HT-29 (cell line): ENCODE results near the gene LRRC41. TPM values are rescaled to one million over a fixed set of nuclear protein-coding genes. Genes with fewer than 3 reads are reported as not detected.
"Not testable (repeated sequence)": the region's sequence is repeated elsewhere in the genome, so short reads cannot be mapped to it uniquely, and the experiment has no call there.

Experiments
- DNase-seq: peaks from one replicate; pipeline ENCODE4 v3.0.0-alpha.2; 2015; ENCODE audit warnings: low spot score
- total RNA-seq: library from RNA; depleted of rRNA; stranded (reverse); fragments of >200 nt; shearing (Covaris generic); gene quantifications from 2 replicates; pipeline ENCODE4 v1.2.3, GENCODE V29; 2014

LRRC41 gene
- total RNA-seq, 1 experiment from 2014 or later = 31.1 TPM

DNA sequence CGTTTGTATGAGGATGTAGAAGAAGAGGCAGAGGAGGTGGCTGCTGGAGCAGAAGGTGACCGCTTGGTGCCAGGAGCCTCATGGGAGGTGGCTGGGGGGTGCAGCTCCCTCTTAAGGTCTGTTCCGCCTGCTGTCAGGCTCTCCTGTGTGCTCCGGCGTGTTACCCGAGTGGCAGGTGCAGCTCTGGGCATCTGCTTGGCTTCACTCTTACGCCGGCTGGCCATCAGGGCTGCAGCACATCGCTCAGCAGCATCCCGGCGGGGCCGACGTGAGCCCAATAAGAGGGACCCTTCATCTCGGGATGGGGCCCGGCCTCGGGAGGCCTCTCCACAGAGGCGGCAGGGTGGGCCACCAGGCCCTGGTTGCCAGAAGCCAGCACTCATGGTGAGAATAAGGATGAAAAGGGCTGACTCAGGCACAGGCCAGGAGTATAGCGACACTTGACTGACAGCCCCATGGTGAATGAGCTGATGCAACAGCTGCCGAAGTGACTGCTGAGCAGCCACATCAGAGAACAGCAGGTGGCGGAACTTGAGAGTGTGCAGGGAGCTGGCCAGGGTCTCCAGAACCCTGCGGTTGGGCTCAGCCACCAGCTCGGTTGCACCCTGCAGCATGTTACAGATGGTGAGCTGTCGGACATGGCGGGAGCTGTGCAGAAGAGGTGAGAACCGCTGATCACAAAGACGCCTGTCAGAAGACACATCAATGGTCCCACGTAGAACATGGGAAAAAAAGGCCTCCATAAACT lies 17.5 kb downstream of the LRRC41 start:
- no peak for DNase-seq

DNA sequence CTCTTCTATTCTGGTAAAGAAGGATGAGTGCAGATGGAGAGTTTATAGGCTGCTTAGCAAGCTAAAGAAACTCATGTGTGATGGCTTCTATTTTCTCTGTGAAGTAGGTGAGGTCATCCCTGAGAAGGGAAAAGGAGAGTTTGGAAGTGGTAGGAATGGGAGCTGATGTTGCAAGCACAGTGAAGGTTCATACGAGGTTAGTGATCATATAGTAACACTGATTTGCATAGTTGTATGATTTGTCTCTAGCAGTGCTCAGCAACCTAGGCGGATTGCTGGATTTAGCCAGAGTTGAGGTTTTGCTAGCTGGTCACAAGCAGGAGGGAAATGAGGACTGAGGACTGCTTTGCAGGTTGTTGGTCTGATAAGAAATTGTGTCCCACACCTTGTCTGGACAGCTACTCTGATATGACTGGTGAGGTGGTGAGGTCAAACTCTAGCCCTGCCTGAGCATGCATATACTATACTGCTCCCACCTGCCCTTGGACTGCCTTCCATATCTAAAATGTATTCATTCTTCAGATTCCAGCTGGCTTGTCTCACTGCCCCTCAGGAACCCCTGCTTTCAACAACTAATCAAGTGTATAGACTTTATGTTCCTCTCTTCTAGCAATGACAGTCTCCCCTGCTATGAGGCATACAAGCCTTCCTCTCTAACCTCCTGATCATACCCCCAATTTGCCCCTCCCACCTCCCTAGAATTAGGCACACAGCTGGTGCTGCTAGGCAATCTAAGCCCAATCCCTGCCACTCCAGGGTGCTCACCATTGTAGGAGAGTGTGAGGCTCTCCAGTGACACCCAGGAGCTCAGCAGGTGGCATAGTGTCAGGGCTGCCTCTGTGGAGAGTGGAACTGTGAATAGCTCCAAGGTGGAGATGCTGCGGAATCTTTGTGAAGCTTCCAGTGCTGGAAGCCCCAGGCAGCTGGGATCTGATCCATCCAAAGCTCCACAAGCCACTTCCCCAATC lies 18.5 kb downstream of the LRRC41 start:
- no peak for DNase-seq

DNA sequence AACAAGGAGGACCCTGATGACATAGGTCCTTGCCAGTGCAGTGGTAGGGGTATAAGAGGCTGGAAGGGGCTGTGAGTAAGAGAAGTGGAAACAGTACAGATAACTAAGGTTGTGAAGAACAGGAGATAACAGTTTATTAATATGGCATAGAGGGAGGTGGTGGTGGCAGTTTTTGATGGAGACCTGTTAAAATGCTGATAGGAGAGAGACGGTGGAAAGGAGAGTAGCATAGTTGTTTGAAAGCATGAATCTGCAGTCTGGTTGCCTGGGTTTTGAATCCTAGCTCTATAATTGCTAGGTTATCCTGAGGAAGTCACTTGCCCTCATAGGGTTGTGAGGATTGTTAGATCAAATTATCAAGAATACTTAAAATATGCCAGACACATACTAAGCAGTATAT lies 19.4 kb downstream of the LRRC41 start:
- DNase-seq = no peak

DNA sequence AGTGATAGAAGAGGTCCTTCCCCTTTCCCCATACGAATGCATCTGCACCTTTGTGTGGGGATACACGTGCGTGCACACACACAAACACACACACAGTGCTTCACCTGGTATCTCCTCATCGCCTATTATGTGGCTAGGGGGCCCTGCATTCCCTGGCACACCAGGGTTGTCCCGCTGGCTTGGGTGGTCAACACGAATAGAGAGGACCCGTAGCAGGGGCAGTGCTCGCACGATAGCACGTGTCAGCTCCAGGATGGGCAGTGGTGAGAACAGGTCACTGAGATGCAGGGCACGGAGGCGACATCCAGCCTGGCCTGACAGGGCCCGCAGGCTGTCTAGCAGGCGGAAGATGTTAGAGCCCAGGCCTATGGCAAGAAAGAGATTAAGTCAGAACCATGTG lies 22.4 kb downstream of the LRRC41 start:
- no peak for DNase-seq

DNA sequence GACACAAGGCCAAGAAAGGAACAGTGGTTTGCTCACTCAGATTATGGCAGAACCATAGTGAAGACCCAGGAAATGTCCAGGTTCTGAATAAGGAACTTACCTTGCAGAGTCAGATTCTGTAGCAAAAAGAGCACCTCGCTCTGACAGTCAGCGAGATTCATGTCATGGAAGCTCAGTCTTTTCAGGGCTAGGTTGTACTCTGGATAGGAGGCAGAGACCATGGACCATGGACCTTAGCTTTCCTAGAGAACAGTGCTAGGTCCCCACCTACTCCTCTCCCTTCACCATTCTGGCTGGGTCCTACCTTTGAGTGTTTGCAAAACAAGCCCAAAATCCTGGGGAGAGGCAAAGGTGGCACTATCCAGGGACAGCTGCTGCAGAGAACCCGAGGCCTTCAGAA lies 23.3 kb downstream of the LRRC41 start:
- DNase-seq = no peak

DNA sequence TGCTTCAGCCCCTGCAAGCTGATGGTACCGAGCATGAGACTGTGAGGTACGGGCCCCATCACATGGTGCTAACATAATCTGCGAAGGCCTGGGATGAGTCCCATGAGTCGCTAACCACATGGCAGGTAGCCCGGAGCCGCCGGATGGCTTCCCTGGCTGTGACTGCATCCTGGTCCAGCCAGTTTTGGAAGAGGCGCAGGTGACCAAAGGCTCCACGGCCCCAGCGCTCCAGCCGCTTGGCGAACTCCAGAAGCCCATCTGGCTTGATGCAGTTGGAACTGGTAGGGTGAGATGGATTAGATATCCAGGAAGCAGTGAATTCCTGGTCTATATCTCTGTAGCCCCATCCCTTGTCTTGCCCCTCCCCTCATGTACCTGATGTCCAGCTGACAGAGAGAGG lies 24.6 kb downstream of the LRRC41 start:
- DNase-seq = no peak

DNA sequence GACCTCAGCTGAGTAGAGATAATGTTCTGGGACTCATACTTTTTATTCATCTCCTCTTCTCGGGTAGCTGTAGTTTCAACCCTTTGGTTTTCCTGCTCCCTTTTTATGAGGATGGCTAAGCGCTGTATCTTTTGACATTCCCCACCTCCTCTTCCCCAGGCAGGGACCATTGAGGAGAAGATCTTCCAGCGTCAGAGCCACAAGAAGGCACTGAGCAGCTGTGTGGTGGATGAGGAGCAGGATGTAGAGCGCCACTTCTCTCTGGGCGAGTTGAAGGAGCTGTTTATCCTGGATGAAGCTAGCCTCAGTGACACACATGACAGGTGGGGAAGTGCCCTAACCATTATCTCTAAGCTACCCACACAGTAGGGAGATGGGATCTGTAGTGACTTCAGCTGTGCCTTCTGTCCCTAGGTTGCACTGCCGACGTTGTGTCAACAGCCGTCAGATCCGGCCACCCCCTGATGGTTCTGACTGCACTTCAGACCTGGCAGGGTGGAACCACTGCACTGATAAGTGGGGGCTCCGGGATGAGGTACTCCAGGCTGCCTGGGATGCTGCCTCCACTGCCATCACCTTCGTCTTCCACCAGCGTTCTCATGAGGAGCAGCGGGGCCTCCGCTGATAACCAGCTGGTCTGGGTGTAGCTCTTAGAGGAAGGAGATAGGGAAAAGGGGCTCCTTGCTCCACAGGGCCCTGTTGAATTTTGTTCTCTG lies 25.6 kb downstream of the LRRC41 start:
- DNase-seq = no peak

DNA sequence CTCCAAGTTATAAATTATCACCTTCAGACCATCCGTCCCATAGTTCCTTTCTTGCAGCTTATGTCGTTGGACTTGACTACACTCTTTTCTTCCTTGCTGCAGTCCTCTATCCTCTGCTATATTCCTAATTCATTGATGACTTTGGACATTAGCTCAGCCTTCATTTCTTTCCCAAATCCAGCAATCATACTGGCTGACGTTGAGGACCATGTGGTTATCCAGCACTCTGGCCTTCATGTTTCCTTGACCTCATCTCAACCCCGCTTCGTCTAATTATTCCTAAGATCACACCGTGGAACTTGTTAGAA lies 28.4 kb downstream of the LRRC41 start:
- DNase-seq = no peak

DNA sequence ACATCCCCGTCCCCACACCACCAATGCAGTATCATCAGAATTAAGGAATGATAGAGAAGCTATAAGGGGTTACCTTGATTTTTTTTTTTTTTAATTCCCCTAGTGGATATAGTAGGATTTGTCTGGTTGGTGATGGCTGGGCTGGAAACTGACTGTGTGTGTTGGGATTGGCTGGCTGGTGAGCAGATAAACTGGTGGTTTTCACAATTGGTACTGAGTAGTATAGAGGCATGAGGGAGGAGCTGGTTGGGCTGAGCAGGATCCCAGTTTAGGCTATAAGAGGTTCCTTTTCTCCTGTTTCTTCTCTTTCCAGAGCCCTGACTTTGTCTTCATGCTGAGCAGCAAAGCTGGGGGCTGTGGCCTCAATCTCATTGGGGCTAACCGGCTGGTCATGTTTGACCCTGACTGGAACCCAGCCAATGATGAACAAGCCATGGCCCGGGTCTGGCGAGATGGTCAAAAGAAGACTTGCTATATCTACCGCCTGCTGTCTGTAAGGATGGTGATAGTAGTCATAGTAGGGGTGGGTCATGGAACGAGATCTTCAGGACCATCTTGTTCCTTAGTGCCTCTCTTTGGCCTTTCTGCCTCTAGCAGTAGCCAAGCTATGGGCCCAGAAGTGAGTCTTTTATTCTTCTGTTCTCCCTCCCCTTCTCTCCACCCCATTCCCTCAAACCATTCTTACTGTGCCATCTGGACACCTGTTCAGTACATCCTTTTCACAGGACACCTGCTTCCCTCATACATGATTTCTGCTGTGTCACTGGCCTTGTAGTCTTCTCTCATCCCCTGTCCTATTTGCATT lies 29.0 kb downstream of the LRRC41 start:
- no peak for DNase-seq

DNA sequence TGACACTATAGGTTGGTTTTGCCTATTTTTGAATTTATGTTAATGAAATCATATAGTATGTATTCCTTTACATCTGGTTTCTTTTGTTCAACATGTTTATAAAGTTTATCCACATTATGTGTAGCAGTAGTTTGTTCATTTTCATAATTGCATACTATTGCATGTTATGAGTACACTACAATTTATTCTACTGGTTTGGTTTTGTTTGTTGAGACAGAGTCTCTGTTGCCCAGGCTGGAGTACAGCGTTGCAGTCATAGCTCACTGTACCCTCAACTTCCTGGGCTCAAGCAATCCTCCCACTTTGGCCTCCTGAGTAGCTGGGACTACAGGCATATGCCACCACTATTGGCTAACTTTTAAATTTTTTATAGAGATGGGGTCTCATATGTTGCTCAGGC lies 34.8 kb downstream of the LRRC41 start:
- DNase-seq = no peak

DNA sequence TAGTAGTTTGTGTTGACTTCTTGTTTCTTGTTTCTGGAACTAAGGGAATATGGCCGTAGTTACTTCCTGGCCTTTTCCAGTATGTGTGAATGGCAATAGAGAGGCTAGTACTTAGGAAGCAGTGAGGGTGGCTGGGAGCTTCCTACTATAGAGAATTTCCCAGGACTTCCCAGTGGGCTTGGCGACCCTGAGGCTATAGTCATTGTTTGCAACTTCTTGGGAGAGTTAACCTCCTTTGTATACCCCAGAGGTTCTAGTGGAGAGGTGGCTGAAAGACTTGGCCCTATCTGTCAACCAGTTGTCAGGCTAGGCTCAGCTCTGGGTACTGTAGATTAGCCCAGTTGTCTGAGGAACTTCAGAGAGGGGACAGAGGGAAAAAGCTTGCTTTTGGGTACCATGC lies 40.3 kb downstream of the LRRC41 start:
- DNase-seq = no peak

DNA sequence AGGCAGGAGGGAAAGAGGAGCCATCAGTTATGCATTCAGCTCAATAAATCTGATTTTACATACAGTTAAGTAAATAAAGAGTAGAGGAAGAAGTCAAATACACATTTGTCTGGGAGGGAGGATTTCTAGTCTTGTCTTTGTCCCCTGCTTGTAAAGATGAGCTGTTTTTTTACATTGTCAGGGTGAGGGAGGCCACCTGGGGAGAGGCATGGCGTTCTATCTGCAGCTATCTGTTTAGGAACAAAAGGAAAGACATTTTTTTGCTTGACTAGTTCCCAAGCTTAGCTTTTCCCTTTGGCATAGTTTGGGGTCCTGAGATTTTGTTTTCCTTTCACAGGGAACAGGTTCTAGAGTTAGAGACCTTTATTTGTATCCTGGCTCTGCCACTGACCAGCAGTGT lies 40.9 kb downstream of the LRRC41 start:
- no peak for DNase-seq

DNA sequence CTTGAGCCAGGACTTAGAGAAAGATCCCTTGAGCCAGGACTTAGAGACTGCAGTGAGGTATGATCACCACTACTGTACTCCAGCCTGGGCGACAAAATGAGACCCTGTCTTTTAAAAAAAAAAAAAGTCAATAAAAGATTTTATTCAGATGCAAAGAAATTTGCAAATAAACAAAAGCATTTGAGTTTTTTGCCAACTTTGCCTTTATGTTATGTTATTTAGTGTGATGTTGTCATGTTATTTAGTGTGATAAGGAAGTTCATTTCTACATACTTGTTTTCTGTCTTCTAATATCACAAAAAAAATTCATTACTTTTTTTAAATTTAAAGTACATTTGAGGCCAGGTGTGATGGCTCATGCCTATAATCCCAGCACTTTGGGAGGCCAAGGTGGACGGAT lies 46.9 kb downstream of the LRRC41 start:
- DNase-seq = no peak

DNA sequence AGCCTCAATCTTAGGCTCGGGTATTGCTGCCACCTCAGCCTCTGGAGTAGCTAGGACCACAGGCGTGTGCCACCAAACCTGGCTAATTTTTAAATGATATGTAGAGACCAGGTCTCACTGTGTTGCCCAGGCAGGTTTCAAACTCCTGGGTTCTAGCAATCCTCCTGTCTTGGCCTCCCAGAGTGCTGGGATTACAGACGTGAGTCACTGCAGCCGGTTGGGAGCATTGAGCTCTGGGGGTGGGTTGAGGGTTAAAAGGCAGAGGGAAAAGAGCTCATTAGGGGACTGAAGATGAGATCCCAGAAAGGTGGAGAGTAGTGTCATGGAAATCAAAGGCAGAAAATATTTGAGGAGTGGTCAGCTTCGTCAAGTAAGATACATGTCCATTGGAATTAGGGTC lies 48.7 kb downstream of the LRRC41 start:
- DNase-seq = no peak

DNA sequence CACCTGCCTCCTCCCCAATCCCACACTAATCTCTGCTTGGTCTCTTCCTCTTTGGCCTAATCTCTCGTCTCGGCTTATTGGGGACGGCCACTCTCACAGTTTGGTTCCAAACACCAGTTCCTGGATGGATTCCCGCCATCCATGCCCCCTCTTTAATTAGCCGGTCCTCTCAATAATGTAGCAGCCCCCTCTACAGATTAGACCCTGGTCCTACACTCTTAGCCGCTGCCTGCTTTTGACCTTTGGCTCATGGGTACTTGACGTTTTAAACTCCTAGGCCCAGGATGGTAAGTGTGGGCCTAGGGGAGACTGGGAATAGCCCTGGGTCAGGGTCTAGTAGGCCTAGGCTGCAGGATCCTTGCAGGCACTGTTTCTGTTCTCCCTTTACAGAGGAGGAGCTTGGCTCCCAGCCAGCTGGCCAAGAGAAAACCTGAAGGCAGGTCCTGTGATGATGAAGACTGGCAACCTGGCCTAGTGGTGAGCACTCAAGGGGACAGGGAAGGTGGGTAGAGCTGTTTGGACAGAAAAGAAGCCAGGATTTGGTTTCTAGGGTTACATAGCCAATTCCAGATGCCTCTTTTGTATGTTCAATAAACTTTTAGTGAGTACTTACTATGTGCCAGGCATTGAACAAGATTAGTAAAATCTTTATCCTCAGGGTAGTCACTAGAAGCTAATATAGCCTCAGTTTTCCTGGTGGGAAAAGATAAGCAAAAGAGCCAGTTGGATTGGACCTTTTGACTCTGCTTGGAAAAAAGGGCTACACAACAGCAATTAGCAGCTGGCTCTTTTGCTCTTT lies 55.1 kb downstream of the LRRC41 start:
- DNase-seq = peak; percentile 76

DNA sequence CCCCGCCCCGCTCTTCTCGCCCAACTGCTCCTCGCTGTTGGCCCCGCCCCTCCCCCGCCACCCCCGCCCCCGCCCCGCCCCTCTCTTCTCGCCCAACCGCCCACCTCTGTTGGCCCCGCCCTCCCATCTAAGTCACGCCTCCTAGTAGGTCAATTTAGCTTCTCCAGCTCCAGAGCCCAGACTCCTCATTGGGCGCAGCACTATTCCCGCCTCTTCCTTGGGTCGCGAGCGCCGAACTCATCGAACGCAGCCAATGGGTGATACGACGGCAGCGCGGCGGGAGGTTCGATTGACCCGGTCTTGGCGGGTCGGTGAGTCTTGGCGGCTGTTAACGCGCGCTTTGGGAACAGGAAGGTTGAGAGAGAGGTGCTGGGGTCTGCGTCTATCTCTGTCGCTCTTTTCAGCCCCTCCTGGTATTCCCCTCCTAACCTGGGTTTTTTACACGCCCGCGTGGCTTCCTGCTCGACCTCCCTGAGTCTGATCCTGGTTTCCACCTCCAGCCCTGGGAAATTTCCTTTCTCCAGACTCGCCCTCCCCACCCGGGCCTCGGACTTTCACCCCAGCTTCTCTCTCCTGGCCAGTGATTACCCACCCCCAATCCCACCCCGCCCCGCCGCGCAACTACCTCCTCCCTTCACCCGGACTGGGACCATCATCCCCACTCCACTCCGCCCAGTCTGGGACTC lies 55.8 kb downstream of the LRRC41 start, which contains the start of gene RAD54L:
Gene RAD54L (plus strand): TSS at position 328 of the 686 bp plus-strand sequence. CDS start 643 bp downstream, outside the sequence.
- peak; percentile 99 for DNase-seq

DNA sequence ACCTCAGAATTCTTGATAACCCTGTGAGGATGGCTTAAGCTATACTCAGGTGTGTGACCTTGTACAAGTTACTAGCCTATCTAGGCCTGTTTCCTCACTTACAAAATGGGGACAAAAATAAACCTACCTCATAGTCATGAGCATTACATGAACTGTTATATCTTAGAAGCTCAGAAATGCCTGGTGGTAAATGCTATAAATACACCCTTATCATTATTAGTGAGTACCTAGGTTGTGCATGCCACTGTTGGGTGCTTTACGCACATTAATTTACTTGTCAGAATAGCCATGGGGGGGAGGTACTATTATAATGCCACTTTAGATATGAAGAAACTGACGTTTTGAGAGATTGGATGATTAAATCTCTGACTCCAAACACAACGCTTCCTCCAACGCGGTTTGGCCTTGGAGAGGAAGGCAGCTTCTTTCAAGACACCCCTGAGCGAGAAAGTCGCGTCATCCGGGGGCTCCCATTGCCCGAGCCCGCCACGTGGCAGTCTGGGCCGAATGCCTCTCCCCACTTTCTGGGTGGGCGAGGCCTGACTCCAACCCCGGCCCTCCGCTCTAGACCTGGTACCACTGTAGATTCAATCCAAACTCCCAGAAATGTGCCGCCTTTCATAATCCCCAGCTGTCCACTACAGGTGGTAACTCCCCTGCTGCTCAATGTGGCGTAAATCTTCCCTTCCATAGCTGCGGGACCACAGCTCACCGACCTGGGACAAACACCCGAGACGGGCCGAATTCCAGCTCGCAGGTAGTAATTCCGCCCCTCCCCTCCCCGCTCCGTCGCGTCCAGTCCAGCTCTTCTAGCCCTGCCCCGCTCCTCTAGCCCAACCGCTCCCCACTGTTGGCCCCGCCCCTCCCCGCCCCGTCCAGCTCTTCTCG lies 56.6 kb downstream of the LRRC41 start:
- DNase-seq = no peak

DNA sequence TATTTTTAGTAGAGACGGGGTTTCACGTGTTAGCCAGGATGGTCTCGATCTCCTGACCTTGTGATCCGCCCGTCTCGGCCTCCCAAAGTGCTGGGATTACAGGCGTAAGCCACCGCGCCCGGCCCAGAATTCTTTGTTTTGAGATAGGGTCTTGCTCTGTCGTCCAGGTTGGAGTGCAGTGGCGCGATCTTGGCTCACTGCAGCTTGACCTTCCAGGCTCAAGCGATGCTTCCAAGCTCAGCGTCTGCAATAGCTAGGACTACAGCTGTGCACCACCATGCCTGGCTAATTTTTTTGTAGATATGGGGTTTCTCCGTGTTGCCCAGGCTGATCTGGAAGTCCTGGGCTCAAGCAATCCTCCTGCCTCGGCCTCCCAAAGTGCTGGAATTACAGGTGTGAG lies 57.3 kb downstream of the LRRC41 start:
- not testable (repeated sequence) for DNase-seq
